DND-41 (cell line): Measurements from ENCODE around the gene ERBB4.

Source experiments
- ATAC-seq: fragments of 200-7000 bp; cut with Tn5 transposase; 3 replicates; pipeline ENCODE4 v1.9.1; 2021; ENCODE audit warnings: low read depth; ENCODE audit not compliant: insufficient read depth
- DNase-seq: peaks from one replicate; pipeline ENCODE4 v3.0.0-alpha.2; 2020
- H2AFZ ChIP-seq: 2 replicates; pipeline ENCODE4 v1.6.0; 2012; ENCODE audit warnings: low read depth, low read length
- H3K27ac ChIP-seq: 2 replicates; pipeline ENCODE4 v1.5.1; 2012; ENCODE audit warnings: low read length, inconsistent platforms
- H3K27me3 ChIP-seq: fragments of 200-600 bp; sonication (generic); 2 replicates; pipeline ENCODE4 v1.6.0; 2012; ENCODE audit warnings: low read length, mild to moderate bottlenecking, inconsistent platforms; ENCODE audit not compliant: insufficient read depth, poor library complexity
- H3K36me3 ChIP-seq: 2 replicates; pipeline ENCODE4 v1.5.1; 2012; ENCODE audit warnings: low read length, inconsistent platforms; ENCODE audit not compliant: insufficient read depth
- H3K4me1 ChIP-seq: 2 replicates; pipeline ENCODE4 v1.5.1; 2012; ENCODE audit warnings: mild to moderate bottlenecking, low read length; ENCODE audit not compliant: insufficient read depth
- H3K4me2 ChIP-seq: 2 replicates; pipeline ENCODE4 v1.6.0; 2012; ENCODE audit warnings: mild to moderate bottlenecking, moderate library complexity, low read length, inconsistent platforms; ENCODE audit not compliant: insufficient read depth
- H3K4me3 ChIP-seq, 2 experiments: fragments of 200-600 bp in 1 of 2; shearing (Covaris generic) in 1 of 2; 2 replicates each; pipeline ENCODE4 v1.5.1; 2012 to 2016; ENCODE audit warnings: inconsistent platforms in 2 of 2, low read length in 2 of 2, mild to moderate bottlenecking in 2 of 2, low read depth in 1 of 2, moderate library complexity in 1 of 2
- H3K79me2 ChIP-seq: 2 replicates; pipeline ENCODE4 v1.6.0; 2012; ENCODE audit warnings: low read length, inconsistent platforms; ENCODE audit not compliant: insufficient read depth
- H3K9ac ChIP-seq: 2 replicates; pipeline ENCODE4 v1.6.0; 2012; ENCODE audit warnings: low read depth, mild to moderate bottlenecking, inconsistent platforms, low read length, moderate library complexity
- H3K9me3 ChIP-seq: 2 replicates; pipeline ENCODE4 v1.5.1; 2012; ENCODE audit warnings: low read length, moderate library complexity, mild to moderate bottlenecking, inconsistent platforms; ENCODE audit not compliant: insufficient read depth, severe bottlenecking
- H4K20me1 ChIP-seq: 2 replicates; pipeline ENCODE4 v1.6.0; 2012; ENCODE audit warnings: low read length; ENCODE audit not compliant: insufficient read depth
- EZH2 ChIP-seq: IDR thresholded peaks from 3 replicates; pipeline ENCODE4 v1.6.1; 2012; ENCODE audit warnings: borderline replicate concordance, low read depth, mild to moderate bottlenecking, moderate library complexity, low read length, inconsistent platforms; ENCODE audit not compliant: severe bottlenecking
- TF ChIP-seq, protein P1 (sequence below): IDR thresholded peaks from 2 replicates; pipeline ENCODE4 v1.5.1; 2012; ENCODE audit warnings: borderline replicate concordance, low read length, moderate library complexity, mild to moderate bottlenecking; ENCODE audit not compliant: poor library complexity, severe bottlenecking; ENCODE audit errors: extremely low read depth

The ERBB4 gene

DNA sequence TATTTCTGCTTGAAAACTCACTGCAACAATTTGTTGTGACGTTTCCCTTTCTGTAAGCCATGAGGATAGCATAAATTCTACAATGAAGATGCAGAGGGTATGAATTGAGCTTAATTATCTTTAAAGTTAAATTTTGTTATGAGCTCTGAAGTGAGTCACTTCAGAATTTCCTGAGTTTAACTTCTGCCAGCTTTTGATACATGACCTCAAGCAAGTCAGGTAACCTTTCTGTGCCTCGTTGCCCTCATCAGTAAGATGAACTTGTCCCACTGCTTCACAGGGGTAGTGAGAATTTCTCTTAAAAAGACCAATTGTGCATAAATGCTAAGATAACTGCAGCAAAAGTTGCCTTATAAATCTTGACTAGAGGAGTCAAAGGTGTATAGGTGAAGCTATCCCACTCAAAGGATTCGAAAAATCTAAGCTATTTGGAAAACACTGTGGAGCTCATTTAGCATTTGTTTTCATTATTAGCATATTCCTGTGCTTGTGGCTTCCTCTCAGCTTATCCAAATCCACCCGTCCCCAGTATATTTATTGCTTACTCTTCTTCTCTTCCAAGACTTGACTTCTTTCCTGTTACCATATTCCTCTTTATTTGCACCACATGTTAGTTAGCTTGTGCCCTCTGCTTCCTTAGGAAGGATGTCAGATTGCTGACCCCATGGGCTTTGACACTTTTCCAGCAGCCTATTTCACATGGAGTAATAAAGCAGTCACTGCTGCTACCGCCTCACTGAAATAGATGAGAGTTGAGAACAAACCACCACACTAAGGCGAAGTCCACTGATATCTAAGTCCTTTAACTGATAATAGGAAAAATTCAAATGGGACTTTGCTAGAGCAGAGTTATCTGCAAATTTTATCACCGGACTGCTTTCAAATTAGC, 428.6 kb downstream of the ERBB4 start:
- H3K4me2 ChIP-seq, result no peak overlapping the region
- H3K27ac ChIP-seq, result no peak overlapping the region

DNA sequence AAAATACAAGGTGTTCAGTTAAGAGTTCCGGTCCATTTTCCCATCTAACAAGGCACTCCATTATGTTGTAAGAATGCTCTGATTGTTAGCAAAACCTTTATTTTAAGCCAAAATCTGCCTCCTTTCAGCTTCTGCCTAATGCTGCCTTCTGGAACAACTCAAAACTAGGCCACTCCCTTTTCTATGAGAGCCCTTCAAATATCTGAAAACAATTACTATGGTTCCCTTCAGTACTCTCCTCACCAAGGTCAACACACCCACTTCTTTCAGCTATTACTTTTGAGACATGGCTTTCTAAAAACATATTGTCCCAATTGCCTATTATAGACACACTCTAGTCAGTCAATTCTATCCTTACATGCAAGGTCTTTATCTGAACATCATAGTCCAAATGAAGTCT, 429.4 kb downstream of the ERBB4 start:
- Histone ChIP-seq H3K4me3 (no peak overlapping the region), H3K4me1 (no peaks in the 10 kb centered on the region), H3K36me3 (no peaks in the 10 kb centered on the region), H3K9ac (no peak overlapping the region), H2AFZ (no peak overlapping the region), H4K20me1 (no peaks in the 10 kb centered on the region), H3K27me3 (no peaks in the 10 kb centered on the region), H3K4me2 (no peak overlapping the region), H3K9me3 (no peaks in the 10 kb centered on the region), H3K79me2 (no peaks in the 10 kb centered on the region), H3K27ac (no peak overlapping the region)
- TF ChIP-seq EZH2, result no peak
- TF ChIP-seq, protein P1, sequence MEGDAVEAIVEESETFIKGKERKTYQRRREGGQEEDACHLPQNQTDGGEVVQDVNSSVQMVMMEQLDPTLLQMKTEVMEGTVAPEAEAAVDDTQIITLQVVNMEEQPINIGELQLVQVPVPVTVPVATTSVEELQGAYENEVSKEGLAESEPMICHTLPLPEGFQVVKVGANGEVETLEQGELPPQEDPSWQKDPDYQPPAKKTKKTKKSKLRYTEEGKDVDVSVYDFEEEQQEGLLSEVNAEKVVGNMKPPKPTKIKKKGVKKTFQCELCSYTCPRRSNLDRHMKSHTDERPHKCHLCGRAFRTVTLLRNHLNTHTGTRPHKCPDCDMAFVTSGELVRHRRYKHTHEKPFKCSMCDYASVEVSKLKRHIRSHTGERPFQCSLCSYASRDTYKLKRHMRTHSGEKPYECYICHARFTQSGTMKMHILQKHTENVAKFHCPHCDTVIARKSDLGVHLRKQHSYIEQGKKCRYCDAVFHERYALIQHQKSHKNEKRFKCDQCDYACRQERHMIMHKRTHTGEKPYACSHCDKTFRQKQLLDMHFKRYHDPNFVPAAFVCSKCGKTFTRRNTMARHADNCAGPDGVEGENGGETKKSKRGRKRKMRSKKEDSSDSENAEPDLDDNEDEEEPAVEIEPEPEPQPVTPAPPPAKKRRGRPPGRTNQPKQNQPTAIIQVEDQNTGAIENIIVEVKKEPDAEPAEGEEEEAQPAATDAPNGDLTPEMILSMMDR, result no peak
- DNase-seq (no peak), ATAC-seq (no peak)

More for the DNA sequence above, 428.6 kb downstream of the ERBB4 start:
- ATAC-seq (no peak), DNase-seq (no peak)
- Histone ChIP-seq H2AFZ (no peak overlapping the region), H3K9ac (no peak overlapping the region), H3K27me3 (no peaks in the 10 kb centered on the region), H3K4me1 (no peaks in the 10 kb centered on the region), H4K20me1 (no peaks in the 10 kb centered on the region), H3K4me3 (no peak overlapping the region), H3K79me2 (no peaks in the 10 kb centered on the region), H3K36me3 (no peaks in the 10 kb centered on the region), H3K9me3 (no peaks in the 10 kb centered on the region)
- TF ChIP-seq, protein P1, result no peak
- no peak for TF ChIP-seq EZH2

DNA sequence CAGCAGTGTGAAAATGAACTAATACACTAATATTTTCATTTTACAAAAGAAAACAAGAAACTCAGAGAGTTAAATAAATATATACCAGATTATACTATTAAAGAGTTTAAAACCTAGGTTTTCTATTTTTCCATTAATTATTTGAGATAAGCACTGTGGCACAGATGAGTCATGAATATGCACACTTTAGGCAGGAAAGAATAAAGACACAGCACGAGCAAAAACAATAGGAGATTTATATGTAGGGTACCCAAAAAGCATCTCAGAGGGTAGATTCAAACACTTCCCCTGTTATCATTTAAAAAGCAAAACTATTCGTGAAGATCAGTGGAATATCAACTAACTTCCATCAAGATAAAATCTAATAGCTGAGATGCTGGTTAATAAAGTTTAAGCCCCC, 430.6 kb downstream of the ERBB4 start:
- DNase-seq (no peak), ATAC-seq (no peak)
- no peak for TF ChIP-seq EZH2
- TF ChIP-seq, protein P1, result no peak
- Histone ChIP-seq H2AFZ (no peak overlapping the region), H4K20me1 (no peaks in the 10 kb centered on the region), H3K4me2 (no peak overlapping the region), H3K4me1 (no peaks in the 10 kb centered on the region), H3K9me3 (no peaks in the 10 kb centered on the region), H3K79me2 (no peaks in the 10 kb centered on the region), H3K36me3 (no peaks in the 10 kb centered on the region), H3K9ac (no peak overlapping the region), H3K4me3 (no peak overlapping the region), H3K27me3 (no peaks in the 10 kb centered on the region), H3K27ac (no peak overlapping the region)
